HepG2 (cell line): ENCODE results near the gene C5orf58. TPM values are rescaled to one million over a fixed set of nuclear protein-coding genes. Genes with fewer than 3 reads are reported as not detected.

Experiments used
- ATAC-seq: fragments of 200-7000 bp; cut with Tn5 transposase; 3 replicates; pipeline ENCODE4 v1.9.1; 2020; ENCODE audit warnings: mild to moderate bottlenecking, moderate library complexity
- BruUV-seq: library from RNA; stranded (reverse); fragments of 400-500 nt; replicated peaks from 2 replicates; lab custom pipeline; 2021; lab: Mats Ljungman, UMichigan
- CTCF ChIA-PET: fragments of 300-600 bp; formaldehyde crosslinking; extraction: SDS; loops from one replicate; lab custom pipeline; 2021; ENCODE audit warnings: low total read pairs, inconsistent platforms, low intra/inter-chr PET ratio; lab: Yijun Ruan, JAX
- POLR2A ChIA-PET: fragments of 350-600 bp; sonication (Branson Sonifier 250); formaldehyde crosslinking; loops from one replicate; lab custom pipeline; 2020; ENCODE audit warnings: antibody characterized with exemption, inconsistent platforms; lab: Yijun Ruan, JAX
- DNase-seq: peaks from one replicate; pipeline ENCODE4 v3.0.0-alpha.2; 2015; ENCODE audit warnings: low spot score
- FAIRE-seq: peaks from 3 replicates; lab custom pipeline; 2011; peaks lifted over from hg19 to GRCh38; lab: Jason Lieb, UNC
- H2AFZ ChIP-seq: one replicate; pipeline ENCODE4 v1.6.1; 2011; ENCODE audit warnings: low read length, inconsistent platforms
- H3K27ac ChIP-seq: fragments of 300-600 bp; 3 replicates; pipeline ENCODE4 v1.8.0; 2011; ENCODE audit warnings: mixed run types, mild to moderate bottlenecking, mixed read lengths, low read length, inconsistent platforms; ENCODE audit not compliant: insufficient read depth; ENCODE audit errors: extremely low read length
- H3K27me3 ChIP-seq, 2 experiments: fragments of 200-600 bp in 1 of 2; 2 replicates in 1 of 2; 3 replicates in 1 of 2; pipeline versions ENCODE4 v1.6.0 to v1.8.0; 2011; ENCODE audit warnings: low read length in 2 of 2, mild to moderate bottlenecking in 2 of 2, moderate library complexity in 2 of 2, inconsistent platforms in 1 of 2; ENCODE audit not compliant: insufficient read depth in 2 of 2, control insufficient read depth in 1 of 2
- H3K36me3 ChIP-seq, 2 experiments: fragments of 200-600 bp in 1 of 2; replicated peaks in 1 of 2; 2 replicates in 1 of 2; 3 replicates in 1 of 2; pipeline versions ENCODE4 v1.5.1 to v1.8.0; 2011; ENCODE audit warnings: low read length in 2 of 2, inconsistent platforms in 1 of 2; ENCODE audit not compliant: insufficient read depth in 2 of 2, control insufficient read depth in 1 of 2
- H3K4me1 ChIP-seq: 2 replicates; pipeline ENCODE4 v1.5.1; 2012; ENCODE audit warnings: low read length, inconsistent platforms; ENCODE audit not compliant: insufficient read depth
- H3K4me2 ChIP-seq: 2 replicates; pipeline ENCODE4 v1.6.0; 2011; ENCODE audit warnings: low read depth, low read length, inconsistent platforms
- H3K4me3 ChIP-seq, 3 experiments: fragments of 200-600 bp in 1 of 3; sonication (generic), shearing (Covaris generic) in 1 of 3; replicated peaks in 1 of 3; 2 replicates each; pipeline ENCODE4 v1.5.1; 2011 to 2016; ENCODE audit warnings: low read length in 3 of 3, inconsistent platforms in 2 of 3, low read depth in 2 of 3, mild to moderate bottlenecking in 2 of 3, control low read depth in 1 of 3, mixed read lengths in 1 of 3; ENCODE audit not compliant: insufficient read depth in 1 of 3
- H3K79me2 ChIP-seq: one replicate; pipeline ENCODE4 v1.6.1; 2011; ENCODE audit warnings: low read length, inconsistent platforms; ENCODE audit not compliant: insufficient read depth
- H3K9ac ChIP-seq: 2 replicates; pipeline ENCODE4 v1.6.0; 2011; ENCODE audit warnings: mild to moderate bottlenecking, low read depth, low read length, inconsistent platforms; ENCODE audit not compliant: insufficient read depth
- H3K9me3 ChIP-seq: 2 replicates; pipeline ENCODE4 v1.5.1; 2012; ENCODE audit warnings: mild to moderate bottlenecking, low read length
- H4K20me1 ChIP-seq: 2 replicates; pipeline ENCODE4 v1.6.0; 2011; ENCODE audit warnings: inconsistent platforms, mild to moderate bottlenecking, low read length, moderate library complexity; ENCODE audit not compliant: insufficient read depth
- ATAD3A ChIP-seq: sonication (generic); formaldehyde crosslinking; IDR thresholded peaks from 2 replicates; pipeline ENCODE4 v1.4.0; 2020; ENCODE audit warnings: missing genetic modification reagents
- EEA1 ChIP-seq: sonication (generic); formaldehyde crosslinking; IDR thresholded peaks from 2 replicates; pipeline ENCODE4 v1.5.1; 2020; ENCODE audit warnings: mild to moderate bottlenecking, missing genetic modification reagents, borderline replicate concordance
- GFI1 ChIP-seq: sonication (generic); formaldehyde crosslinking; IDR thresholded peaks from 2 replicates; pipeline ENCODE4 v1.5.0; 2020; ENCODE audit warnings: missing genetic modification reagents, mild to moderate bottlenecking, borderline replicate concordance
- HOXA5 ChIP-seq: sonication (generic); formaldehyde crosslinking; IDR thresholded peaks from 2 replicates; pipeline ENCODE4 v1.4.0; 2020; ENCODE audit warnings: missing genetic modification reagents
- RORA ChIP-seq: sonication (generic); formaldehyde crosslinking; IDR thresholded peaks from 2 replicates; pipeline ENCODE4 v1.5.0; 2020; ENCODE audit warnings: mild to moderate bottlenecking, missing genetic modification reagents, moderate library complexity
- TMF1 ChIP-seq: sonication (generic); formaldehyde crosslinking; IDR thresholded peaks from 2 replicates; pipeline ENCODE4 v1.8.1; 2022; ENCODE audit warnings: low read depth, missing genetic modification reagents
- TSC22D2 ChIP-seq: sonication (generic); formaldehyde crosslinking; IDR thresholded peaks from 2 replicates; pipeline ENCODE4 v1.5.1; 2020; ENCODE audit warnings: missing genetic modification reagents, mild to moderate bottlenecking, borderline replicate concordance
- WIZ ChIP-seq: sonication (generic); formaldehyde crosslinking; IDR thresholded peaks from 2 replicates; pipeline ENCODE4 v1.5.1; 2020; ENCODE audit warnings: mild to moderate bottlenecking, missing genetic modification reagents
- ZFP41 ChIP-seq: sonication (generic); formaldehyde crosslinking; IDR thresholded peaks from 2 replicates; pipeline ENCODE4 v1.4.0; 2020; ENCODE audit warnings: mild to moderate bottlenecking, missing genetic modification reagents, borderline replicate concordance
- ZNF160 ChIP-seq: sonication (generic); formaldehyde crosslinking; IDR thresholded peaks from 2 replicates; pipeline ENCODE4 v1.8.0; 2022; ENCODE audit warnings: mild to moderate bottlenecking, inconsistent platforms, missing genetic modification reagents
- ZNF775 ChIP-seq: sonication (generic); formaldehyde crosslinking; IDR thresholded peaks from 2 replicates; pipeline ENCODE4 v1.4.0; 2020; ENCODE audit warnings: missing genetic modification reagents, mild to moderate bottlenecking, moderate library complexity, borderline replicate concordance
- ZNF883 ChIP-seq: sonication (generic); formaldehyde crosslinking; IDR thresholded peaks from 2 replicates; pipeline ENCODE4 v1.5.1; 2020; ENCODE audit warnings: mild to moderate bottlenecking, missing genetic modification reagents; ENCODE audit errors: not compliant biosample characterization
- WGBS: methylation state at CpG from one replicate; pipeline ENCODE4 v1.1.6; 2017; ENCODE audit warnings: low lambda C conversion rate; 5-methylcytosine and 5-hydroxymethylcytosine counted together
- in situ Hi-C: cut with HindIII; loops from 2 replicates; pipeline ENCODE4 v1.10.0; 2017; ENCODE audit warnings: low pct_unique_long_range_greater_than_20kb; ENCODE audit not compliant: extremely low pct_ligation_motif_present
- intact Hi-C: fragments of 100-400 bp; cut with micrococcal nuclease; formaldehyde crosslinking; loops from one replicate; pipeline ENCODE4 v1.10.0; 2022; ENCODE audit not compliant: unreplicated experiment
- polyA plus RNA-seq, 8 experiments: library from polyadenylated mRNA; depleted of rRNA in 3 of 8; stranded (reverse) in 7 of 8; unstranded in 1 of 8; fragments of >200 nt; fragmentation: Illumina TruSeq in 4 of 8; extraction: Trizol in 4 of 8; gene quantifications; 2 replicates each; pipeline versions ENCODE4 v1.2.1 to v1.2.3, GENCODE V29; 2011 to 2016; ENCODE audit warnings: low read depth in 4 of 8, missing spikeins in 1 of 8, mixed read lengths in 1 of 8; ENCODE audit not compliant: insufficient read depth in 1 of 8
- total RNA-seq, 5 experiments: library from RNA; depleted of rRNA; stranded (reverse); fragments of >200 nt; fragmentation: Illumina TruSeq; extraction: Trizol; gene quantifications; 2 replicates each; pipeline ENCODE4 v1.2.3, GENCODE V29; 2016; ENCODE audit warnings: low read depth in 1 of 5
- TF ChIP-seq, protein P1 (sequence below): sonication (generic); formaldehyde crosslinking; IDR thresholded peaks from 2 replicates; pipeline ENCODE4 v1.4.0; 2020; ENCODE audit warnings: missing genetic modification reagents
- TF ChIP-seq, protein P2 (sequence below): sonication (generic); formaldehyde crosslinking; IDR thresholded peaks from 2 replicates; pipeline ENCODE4 v1.5.1; 2020; ENCODE audit warnings: mild to moderate bottlenecking, missing genetic modification reagents, moderate library complexity

Gene C5orf58
- total and polyA plus RNA-seq, 2 of the 13 experiments (the other 11 are each of a cell fraction or from before 2014, with no cell fraction given), result not detected

DNA sequence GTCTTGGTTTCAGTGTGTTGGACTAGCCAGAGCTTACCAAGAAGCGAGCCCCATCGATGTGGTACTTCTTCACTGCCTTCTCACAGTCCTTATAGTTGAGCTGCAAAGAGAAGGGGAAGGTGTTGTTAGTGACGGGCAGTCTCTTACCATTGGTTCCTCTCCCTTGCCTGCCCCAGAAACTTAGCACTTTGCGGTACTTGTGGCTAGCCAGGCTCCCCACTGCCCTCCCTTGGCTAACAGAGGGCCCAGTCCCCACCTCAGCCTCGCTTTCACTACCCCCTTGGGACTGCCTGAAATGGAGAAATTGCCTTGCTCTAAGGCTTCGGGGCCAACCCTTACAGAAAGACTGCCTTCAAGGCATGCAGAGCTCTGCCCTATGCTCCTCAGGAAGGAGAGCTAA, 60.5 kb downstream of the C5orf58 start:
- intact Hi-C loops, result no loop called here
- CTCF ChIA-PET, result no interaction called here
- peaks cover 0 to 8% of the 10 kb centered on the region in 2 experiments; a peak in 2 of 5 replicates for H3K27me3 ChIP-seq
- no peak overlapping the region for H2AFZ ChIP-seq
- WGBS, result 0% methylated on average over 4 of the region's 6 CpGs
- POLR2A ChIA-PET, result no interaction called here
- H4K20me1 ChIP-seq, result no peaks in the 10 kb centered on the region
- FAIRE-seq, result no peak
- BruUV-seq, result no TSS peak
- H3K4me2 ChIP-seq, result no peak overlapping the region
- H3K36me3 ChIP-seq, result no peaks in the 10 kb centered on the region
- DNase-seq, result no peak
- H3K4me1 ChIP-seq, result no peaks in the 10 kb centered on the region
- H3K9ac ChIP-seq, result no peak overlapping the region
- H3K79me2 ChIP-seq, result no peaks in the 10 kb centered on the region
- ATAC-seq, result no peak
- in situ Hi-C loops, result no loop called here
- peaks cover 9% of the 10 kb centered on the region for H3K9me3 ChIP-seq
- H3K27ac ChIP-seq, result no peak overlapping the region
- no peak for TF ChIP-seq ATAD3A
- no peak for TF ChIP-seq ZFP41 (CRISPR knock-in tag)
- TF ChIP-seq, protein P1, sequence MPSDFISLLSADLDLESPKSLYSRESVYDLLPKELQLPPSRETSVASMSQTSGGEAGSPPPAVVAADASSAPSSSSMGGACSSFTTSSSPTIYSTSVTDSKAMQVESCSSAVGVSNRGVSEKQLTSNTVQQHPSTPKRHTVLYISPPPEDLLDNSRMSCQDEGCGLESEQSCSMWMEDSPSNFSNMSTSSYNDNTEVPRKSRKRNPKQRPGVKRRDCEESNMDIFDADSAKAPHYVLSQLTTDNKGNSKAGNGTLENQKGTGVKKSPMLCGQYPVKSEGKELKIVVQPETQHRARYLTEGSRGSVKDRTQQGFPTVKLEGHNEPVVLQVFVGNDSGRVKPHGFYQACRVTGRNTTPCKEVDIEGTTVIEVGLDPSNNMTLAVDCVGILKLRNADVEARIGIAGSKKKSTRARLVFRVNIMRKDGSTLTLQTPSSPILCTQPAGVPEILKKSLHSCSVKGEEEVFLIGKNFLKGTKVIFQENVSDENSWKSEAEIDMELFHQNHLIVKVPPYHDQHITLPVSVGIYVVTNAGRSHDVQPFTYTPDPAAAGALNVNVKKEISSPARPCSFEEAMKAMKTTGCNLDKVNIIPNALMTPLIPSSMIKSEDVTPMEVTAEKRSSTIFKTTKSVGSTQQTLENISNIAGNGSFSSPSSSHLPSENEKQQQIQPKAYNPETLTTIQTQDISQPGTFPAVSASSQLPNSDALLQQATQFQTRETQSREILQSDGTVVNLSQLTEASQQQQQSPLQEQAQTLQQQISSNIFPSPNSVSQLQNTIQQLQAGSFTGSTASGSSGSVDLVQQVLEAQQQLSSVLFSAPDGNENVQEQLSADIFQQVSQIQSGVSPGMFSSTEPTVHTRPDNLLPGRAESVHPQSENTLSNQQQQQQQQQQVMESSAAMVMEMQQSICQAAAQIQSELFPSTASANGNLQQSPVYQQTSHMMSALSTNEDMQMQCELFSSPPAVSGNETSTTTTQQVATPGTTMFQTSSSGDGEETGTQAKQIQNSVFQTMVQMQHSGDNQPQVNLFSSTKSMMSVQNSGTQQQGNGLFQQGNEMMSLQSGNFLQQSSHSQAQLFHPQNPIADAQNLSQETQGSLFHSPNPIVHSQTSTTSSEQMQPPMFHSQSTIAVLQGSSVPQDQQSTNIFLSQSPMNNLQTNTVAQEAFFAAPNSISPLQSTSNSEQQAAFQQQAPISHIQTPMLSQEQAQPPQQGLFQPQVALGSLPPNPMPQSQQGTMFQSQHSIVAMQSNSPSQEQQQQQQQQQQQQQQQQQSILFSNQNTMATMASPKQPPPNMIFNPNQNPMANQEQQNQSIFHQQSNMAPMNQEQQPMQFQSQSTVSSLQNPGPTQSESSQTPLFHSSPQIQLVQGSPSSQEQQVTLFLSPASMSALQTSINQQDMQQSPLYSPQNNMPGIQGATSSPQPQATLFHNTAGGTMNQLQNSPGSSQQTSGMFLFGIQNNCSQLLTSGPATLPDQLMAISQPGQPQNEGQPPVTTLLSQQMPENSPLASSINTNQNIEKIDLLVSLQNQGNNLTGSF (CRISPR knock-in tag), result no peak
- no peak for TF ChIP-seq TMF1 (CRISPR knock-in tag)
- TF ChIP-seq WIZ (CRISPR knock-in tag), result no peak
- TF ChIP-seq, protein P2, sequence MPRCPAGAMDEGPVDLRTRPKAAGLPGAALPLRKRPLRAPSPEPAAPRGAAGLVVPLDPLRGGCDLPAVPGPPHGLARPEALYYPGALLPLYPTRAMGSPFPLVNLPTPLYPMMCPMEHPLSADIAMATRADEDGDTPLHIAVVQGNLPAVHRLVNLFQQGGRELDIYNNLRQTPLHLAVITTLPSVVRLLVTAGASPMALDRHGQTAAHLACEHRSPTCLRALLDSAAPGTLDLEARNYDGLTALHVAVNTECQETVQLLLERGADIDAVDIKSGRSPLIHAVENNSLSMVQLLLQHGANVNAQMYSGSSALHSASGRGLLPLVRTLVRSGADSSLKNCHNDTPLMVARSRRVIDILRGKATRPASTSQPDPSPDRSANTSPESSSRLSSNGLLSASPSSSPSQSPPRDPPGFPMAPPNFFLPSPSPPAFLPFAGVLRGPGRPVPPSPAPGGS, result no peak
- no peak for TF ChIP-seq ZNF883 (CRISPR knock-in tag)
- TF ChIP-seq ZNF160 (CRISPR knock-in tag), result no peak
- no peak for TF ChIP-seq RORA (CRISPR knock-in tag)
- no peak for TF ChIP-seq GFI1 (CRISPR knock-in tag)
- no peak for TF ChIP-seq EEA1 (CRISPR knock-in tag)
- TF ChIP-seq HOXA5 (CRISPR knock-in tag), result no peak
- TF ChIP-seq TSC22D2 (CRISPR knock-in tag), result no peak
- TF ChIP-seq ZNF775 (CRISPR knock-in tag), result no peak
- no peak overlapping the region for H3K4me3 ChIP-seq
